Ammon's horn (tissue), 1 donor: Measurements from ENCODE around the gene RHBDD2.
"Not testable (repeated sequence)": the region's sequence is repeated elsewhere in the genome, so short reads cannot be mapped to it uniquely, and the experiment has no call there.

Experiments
- DNase-seq: peaks from one replicate; pipeline ENCODE4 v3.0.0-alpha.2; 2016; ENCODE audit warnings: low spot score

Gene RHBDD2

GRCh38 chr7:75866489-75867389 lies 12.1 kb upstream of the RHBDD2 start:
- DNase-seq, result peak; percentile 86

- DNase-seq, result no peak
These were observed 11.5 kb upstream of the RHBDD2 start for GRCh38 chr7:75867390-75867717.

GRCh38 chr7:75868153-75868552 lies 10.7 kb upstream of the RHBDD2 start:
- DNase-seq, result no peak

- no peak for DNase-seq
These were observed 9.0 kb upstream of the RHBDD2 start for GRCh38 chr7:75869776-75870379.

- DNase-seq, result no peak
These were observed 8.2 kb upstream of the RHBDD2 start for GRCh38 chr7:75870557-75871161.

GRCh38 chr7:75872073-75872782 lies 6.6 kb upstream of the RHBDD2 start:
- DNase-seq, result no peak

GRCh38 chr7:75874180-75874579 lies 4.7 kb upstream of the RHBDD2 start:
- not testable (repeated sequence) for DNase-seq

- no peak for DNase-seq
These were observed 3.4 kb upstream of the RHBDD2 start for GRCh38 chr7:75875113-75876080.

- DNase-seq, result no peak
These were observed 2.5 kb upstream of the RHBDD2 start for GRCh38 chr7:75876126-75876881.

- DNase-seq, result no peak
These were observed 494 bp upstream of the RHBDD2 start for GRCh38 chr7:75878312-75878768.

GRCh38 chr7:75879771-75880184 lies 944 bp downstream of the RHBDD2 start:
- DNase-seq, result no peak

- no peak for DNase-seq
These were observed 1.4 kb downstream of the RHBDD2 start for GRCh38 chr7:75880242-75880641.

- no peak for DNase-seq
These were observed 2.7 kb downstream of the RHBDD2 start for GRCh38 chr7:75881436-75882095.

GRCh38 chr7:75883265-75883824 lies 4.5 kb downstream of the RHBDD2 start:
- not testable (repeated sequence) for DNase-seq

- DNase-seq, result no peak
These were observed 5.6 kb downstream of the RHBDD2 start for GRCh38 chr7:75884476-75884875.

- no peak for DNase-seq
These were observed 6.2 kb downstream of the RHBDD2 start for GRCh38 chr7:75885036-75885435.

GRCh38 chr7:75887669-75888369 lies 9.0 kb downstream of the RHBDD2 start:
- no peak for DNase-seq

GRCh38 chr7:75888464-75889222 lies 9.8 kb downstream of the RHBDD2 start:
- DNase-seq, result peak; percentile 89
